Occipital lobe (tissue), 2 donors: ENCODE results near the gene KMO. TPM values are rescaled to one million over a fixed set of nuclear protein-coding genes. Genes with fewer than 3 reads are reported as not detected.

Source experiments
- DNase-seq: peaks from one replicate; lab custom pipeline; 2025; lab: John Stamatoyannopoulos, UW
- total RNA-seq: library from RNA; depleted of rRNA; stranded (reverse); fragments of >200 nt; gene quantifications from one replicate; pipeline ENCODE4 v1.2.3, GENCODE V29; 2014

The KMO gene
- total RNA-seq = 0.47 TPM

DNA sequence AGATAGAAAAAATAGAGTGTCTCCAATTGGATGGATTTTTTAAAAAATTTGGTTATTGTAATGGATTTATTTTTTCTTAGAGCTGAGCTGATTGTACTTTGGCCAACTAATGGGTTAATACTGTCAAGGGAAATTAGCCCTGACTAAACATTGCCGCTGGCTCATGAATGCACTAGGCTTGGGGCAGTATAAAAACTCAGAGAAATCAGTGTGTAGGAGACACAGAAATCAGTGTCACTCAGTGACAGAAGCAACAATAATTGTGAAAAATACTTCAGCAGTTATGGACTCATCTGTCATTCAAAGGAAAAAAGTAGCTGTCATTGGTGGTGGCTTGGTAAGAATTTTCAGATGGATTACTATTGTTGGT lies at the start of gene KMO:
Gene KMO (plus strand): TSS at position 217 of the 370 bp plus-strand sequence. CDS start 67 bp downstream, at position 284.
- no peak for DNase-seq

DNA sequence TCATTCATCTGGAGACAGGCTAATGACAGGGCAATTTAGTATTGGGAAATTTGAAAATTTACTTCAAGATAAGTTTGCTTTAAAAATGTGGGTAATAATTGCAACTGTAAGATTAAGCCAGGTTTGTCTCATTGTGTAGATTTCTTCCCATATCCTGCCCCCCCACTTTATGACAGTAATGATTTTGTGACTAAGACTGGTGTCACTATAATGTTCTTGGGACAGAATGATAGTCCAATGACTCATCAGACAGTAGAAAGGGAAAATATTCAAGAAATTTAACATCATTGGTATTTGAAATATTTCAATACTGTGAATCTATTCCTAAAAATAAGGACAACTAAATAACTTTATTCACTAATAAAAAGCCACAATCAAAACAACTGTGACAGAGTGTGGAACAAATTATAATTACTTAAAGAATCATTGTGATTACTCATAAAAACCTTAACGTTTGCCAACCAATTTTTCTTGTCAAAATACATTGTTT lies 49.4 kb upstream of the KMO start:
- no peak for DNase-seq

DNA sequence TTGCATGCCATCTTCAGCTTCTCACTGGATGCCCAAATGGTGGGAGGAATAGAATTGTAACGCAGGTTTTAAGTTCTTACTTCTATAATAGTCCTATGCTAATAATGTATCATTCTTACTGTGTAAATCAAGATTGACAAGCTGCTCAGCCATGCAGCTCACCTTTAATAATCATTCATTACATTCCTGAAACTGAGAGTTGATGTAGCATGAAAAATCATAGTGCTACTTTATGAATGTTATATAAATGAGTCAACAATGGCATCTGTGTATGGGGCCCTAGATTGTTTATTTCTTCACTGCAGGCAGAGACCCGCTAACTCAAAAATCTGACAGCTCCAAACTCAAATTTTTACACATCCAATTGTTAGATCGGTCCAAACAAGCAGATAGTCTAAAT lies 47.0 kb upstream of the KMO start:
- no peak for DNase-seq

DNA sequence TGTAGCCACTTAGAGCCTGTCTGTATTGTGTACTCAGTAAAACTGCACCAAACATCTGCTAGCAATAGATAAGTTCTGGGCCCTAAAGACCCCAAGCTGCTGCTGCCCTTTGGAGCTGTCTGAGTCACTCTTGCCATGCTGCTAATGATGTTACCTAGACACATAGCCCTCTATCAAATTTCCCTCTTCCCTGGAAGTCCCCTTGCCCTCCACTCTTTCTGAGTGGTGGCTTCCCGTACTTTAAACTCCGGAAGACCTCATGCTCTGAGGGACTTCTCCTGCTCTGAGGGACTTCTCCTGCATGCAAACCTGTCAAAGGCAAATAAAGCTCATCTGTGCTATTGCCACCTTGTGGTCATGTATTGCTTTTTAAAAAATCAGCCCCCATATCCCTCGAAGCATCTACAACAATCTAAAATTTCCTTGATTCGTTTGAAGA lies 46.6 kb upstream of the KMO start:
- no peak for DNase-seq

DNA sequence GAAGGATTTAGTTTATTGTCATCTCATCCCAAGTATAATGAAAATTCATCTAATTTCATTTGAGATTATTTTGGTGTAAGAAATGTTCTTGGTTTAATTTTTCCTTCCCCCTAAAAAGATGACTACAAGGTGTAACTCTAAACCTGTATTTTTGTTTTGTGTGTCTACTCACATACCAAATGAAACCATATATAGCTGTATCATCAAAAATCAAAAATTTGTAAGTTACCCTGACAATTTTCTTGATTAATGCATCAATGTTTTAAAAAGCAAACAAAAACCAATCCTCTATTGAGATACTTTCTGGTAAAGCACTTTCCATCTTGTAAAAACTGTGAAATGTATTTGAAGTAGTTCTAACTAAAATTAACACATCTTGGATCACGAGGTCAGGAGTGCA lies 43.4 kb upstream of the KMO start:
- DNase-seq = no peak

DNA sequence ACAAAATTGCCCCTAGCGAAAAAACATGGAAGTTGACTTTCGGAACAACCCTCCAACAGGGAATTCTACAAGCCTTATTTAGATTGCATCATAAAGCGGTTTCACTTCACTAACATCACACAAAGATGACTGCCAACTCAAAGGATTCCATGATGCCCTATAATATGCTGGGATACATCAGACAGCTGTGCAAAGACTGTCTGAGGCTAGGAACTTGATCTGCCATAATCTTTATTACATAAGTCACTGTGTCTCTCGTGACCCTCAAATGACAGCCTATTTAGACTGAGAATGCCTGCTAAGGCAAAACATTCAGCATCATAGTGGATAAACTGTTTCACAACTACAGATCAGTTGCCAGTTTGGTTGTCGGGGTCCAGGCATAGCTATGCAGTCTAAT lies 36.4 kb upstream of the KMO start:
- no peak for DNase-seq

DNA sequence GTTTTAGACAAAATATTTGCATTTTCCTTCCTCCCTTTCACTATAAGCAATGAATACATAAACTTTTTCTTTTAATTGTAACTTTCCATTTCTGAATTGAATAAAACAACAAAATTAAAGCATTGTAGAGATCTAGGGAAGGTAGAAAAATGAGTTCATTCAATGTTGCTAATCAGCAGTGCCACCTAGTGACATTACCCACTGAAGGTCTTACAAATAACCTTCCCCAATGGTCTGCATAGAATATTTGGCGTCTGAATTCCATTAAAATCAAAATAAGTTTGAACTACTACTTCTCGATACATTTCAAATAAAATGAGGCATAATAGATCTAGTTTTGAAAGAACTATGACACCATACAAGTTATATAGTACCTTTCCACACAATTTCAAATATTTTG lies 32.3 kb upstream of the KMO start:
- DNase-seq = no peak

DNA sequence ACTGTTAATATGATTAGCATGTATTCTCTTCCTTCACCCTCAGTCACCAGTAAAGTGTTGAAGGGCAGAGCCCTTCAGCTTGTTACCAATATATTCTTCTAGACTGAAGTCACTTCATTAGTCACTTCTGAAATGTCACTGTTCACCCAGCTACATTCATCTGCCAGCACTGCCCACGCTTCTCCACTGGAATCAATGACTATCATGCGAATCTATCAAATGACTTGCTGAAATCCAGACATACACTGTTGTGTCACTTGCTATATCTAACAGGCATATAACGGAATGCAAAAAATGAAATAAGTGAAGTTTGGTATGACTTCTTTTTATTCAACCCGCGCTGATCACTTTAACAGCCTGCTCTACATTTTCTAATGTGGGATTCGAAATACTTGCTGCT lies 28.7 kb upstream of the KMO start:
- DNase-seq = no peak

DNA sequence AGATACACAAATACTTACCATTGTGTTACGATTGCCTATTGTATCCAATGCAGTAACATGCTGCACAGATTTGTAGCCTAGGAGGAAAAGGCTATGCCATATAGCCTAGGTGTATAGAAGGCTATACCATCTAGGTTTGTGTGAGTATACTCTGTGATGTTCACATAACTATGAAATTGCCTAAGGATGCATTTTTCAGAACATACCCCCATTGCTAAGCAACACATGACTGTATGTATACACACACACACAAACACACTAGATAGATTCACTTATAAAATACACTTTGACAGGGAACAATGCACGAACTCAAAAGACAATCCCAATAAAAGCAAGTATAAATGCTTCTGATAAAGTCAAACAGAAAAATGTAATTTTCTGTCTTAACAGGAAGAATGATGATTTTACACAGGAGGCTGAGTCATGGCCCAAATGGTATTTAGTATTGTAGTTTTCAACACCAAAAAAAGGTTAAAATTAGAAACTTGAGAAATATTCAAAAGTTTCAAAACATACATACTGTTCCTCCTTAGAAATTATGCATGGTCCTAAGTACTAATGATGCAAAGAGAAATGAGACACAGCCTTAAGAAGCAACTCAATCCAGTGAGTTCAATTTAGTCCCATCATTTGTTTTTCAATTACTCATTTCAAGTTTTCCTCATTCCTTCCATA lies 24.9 kb upstream of the KMO start:
- no peak for DNase-seq

DNA sequence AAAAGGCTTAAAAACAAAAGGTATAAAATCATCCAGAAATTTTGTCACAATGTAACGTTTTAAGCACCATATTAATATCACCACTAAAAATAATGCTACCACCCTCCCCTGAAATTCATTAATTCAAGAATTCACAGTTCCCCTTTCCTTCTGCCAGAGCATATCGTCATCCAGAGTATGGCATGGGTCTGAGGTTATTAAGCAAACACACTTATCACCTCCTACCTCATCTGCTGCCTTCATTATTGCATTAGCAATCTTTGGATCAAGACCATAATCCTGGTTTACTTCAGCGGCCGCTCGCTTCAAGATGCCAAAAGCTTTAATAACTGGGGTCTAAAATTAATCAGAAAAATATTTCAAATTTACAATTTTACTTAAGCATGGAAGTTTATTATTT lies 18.8 kb upstream of the KMO start:
- no peak for DNase-seq

DNA sequence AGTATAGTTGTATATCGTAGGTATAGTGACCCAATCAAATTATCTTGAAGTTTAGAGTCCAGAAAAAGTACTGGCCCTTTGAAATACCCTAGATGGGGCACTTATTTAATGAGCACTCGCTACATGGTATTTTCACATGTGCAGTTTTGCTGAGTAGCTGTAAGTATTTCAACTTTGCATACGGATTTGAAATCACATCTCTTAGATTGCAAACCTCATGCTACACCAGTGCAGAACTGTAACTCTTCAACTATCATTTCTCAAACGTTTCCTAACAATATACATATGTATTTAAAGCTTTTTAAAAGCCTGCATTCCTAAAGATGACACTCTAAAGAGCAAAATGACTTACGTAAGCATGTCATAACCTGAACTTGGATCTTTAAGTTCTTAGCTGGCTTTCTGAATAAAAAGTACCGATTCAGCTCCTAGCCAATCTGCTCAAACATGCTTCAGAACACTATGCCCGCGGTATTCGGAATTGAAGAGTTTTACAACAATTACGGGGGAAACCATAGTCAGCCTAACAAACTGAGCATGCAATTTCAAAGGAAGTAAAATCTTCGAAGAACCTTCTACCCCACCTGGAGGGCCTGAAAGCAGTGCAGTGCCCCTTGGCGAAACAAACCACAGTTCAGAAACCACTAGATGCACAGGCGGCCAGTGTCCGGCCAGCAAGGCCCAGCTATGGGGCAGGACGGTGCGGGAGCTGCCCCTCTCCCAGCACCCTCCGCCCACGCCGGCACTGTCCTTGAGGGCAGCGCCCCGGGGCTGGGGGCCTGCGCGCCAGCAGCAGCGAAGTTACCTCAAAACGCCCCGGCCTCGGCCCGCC lies 13.5 kb upstream of the KMO start:
- no peak for DNase-seq

DNA sequence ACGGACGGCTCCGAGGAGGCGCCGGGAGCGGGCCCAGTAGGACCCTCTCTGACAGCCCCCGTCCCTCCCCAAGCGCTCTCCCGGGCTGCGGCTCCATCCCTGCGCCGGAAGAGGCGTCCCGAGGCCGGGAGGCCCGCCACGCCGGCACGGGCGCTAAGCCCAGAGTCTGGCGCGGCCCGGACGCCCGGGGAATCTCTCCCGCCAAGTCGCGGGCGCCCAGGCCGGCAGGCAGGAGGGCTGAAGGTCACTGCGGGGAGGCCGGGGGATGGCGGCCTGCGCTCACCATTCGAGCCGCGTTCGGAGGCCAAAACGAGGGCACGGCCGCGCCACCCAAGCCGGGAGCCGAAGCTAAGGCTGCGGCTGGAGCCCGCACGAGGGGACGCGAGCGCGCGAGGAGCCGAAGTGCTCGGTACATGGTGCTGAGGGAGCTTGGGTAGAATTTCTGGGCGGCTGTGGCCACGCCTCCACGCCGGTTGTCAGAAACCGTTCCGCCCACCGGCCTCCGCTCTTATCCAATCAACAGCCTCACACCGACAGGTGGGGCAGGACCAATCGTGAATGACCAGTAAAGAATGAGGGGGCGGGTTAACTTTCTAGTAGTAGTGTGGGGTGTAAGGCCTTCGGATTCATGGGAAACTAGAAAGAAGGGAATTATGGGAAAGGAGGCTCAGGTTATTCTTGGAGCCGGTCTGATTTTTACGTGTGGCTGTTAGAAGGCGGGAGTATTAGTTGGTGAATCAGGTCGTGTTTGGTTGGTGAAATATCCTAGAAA lies 12.7 kb upstream of the KMO start, which contains the start of gene FH:
Gene FH (minus strand): TSS at position 448 of the 772 bp plus-strand sequence. CDS start 33 bp downstream, at position 415.
- peak; percentile 98 for DNase-seq

DNA sequence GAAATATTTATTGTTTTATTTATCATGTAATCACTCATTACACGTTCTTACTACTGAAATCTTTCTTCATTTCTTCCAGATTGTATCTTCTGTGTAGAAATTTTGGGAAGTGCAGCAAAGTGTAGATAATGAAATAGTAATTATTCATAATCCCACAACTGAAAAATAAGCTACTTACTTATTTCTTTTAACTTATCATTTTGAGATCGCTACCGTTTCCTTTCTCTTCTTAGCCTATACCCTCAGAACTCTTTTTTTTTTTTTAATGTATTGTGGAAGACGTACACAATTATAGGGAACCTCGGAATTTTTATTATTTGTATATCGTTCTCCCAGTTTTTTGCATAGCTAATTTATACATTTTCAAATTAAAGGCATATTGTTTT lies 12.1 kb upstream of the KMO start:
- DNase-seq = no peak

DNA sequence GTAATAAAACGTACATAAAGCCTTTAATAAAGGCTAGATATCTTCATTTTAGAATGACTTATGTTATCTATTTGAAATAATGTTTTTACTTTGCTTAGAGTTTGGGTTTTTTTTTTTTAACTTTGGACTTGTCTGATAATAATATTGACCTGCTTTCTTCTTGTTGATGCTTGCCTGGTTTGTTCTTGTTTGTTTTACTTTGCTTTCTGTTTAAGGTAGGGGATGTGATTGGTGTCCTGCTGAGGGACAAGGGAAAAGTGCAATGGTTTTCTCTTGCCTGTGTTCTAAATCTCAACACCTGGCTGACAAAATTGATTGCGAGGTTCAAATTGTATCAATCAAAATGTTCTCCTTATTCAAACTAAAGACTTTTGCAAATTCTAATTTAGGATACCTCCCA lies 10.5 kb upstream of the KMO start:
- no peak for DNase-seq

DNA sequence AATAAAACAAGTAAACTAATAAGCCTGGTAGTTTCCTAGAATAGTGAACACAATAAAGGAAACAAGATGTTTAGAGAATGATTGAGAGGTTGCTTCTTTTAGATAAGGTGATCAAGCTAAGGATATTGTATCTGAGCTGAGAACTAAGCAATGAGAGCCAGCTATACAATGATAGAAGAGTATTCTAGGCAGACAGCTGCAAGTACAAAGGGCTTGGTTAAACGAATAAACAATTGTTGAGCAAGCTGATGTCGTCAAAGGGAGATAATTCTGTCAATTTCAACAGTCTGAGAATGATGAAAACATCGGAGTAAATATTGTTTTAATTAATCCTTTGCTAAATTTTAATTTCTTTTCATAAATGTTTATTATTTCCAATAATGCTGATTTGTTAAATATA lies 7.2 kb upstream of the KMO start:
- DNase-seq = no peak

DNA sequence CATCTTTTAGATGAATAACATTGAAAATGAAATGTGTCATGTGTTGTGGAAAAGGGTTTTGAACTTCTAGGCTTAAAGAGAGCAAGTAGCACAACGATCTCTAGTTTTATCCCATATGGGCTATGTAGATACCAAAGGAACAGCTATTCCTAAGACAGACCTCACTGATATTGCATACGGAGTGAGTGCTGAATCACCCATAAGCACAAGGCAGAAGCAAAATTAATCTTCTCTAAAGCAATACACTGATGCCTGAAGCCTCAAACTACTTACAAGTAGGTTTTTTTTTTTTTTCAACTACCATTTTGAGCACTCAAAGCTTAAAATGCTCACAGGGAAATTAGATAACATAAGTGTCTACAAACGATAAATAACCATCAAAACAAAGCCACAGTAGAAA lies 5.0 kb upstream of the KMO start:
- no peak for DNase-seq

DNA sequence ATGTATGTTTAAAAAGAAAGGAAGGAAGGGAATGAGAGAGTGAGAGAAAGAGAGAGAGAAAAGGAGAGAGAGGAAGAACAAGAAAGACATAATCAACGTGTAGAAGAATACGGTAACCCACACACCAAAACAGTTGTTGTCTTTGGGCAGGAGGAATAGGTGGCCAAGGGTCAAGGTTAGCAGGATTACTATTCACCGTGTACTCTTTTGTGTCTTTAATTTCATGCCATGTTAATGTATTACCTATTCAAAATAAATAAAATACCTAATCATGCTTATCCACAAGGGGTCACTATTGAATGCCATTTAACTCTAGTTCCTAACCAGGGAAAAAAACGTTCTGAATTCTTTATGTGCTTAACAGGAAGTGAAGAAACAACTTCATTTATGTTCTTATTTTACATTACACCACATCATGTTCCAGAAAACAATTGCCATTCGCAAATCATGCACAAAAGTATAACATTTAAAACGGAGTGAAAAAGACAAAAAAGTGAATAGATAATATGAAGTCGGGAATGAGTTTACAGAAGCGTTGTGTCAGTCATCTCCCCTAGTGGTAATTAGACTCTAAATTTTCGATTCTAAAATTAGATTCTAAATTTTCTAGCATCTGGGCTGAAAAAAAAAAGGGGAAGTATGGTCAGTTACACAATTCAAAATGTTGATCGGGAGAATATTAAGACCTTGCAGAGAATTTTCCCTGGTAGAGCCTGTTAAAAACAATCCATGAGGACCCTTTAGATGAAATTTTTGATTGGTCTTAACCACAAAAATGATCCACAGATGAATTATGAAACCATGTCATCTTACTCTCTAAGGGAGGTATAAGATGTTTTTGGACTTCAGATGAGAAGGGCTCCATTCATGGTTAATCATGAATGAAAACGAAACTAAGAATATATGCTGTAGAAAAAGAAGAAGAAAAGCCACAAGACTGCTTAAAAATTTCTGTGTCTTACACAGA lies 700 bp upstream of the KMO start:
- no peak for DNase-seq

DNA sequence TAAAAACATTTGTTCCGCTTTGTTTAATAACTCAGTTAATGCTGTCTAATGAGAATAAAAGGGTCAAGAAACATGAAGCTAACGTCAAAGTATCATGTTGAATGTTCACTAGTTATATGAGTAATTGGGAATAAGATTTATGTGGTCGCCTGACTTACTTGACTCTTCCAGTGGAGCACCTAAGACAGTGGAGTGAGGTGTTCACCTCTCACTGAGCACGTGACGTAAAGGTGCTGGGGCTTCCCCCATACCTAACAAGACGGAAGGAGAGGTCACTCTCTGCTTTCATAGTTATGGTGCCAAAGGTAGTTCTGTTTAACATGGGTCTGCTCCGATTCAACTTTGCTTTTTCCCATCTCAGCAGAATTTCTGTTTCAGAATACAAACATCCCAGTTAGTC lies 686 bp downstream of the KMO start:
- no peak for DNase-seq

DNA sequence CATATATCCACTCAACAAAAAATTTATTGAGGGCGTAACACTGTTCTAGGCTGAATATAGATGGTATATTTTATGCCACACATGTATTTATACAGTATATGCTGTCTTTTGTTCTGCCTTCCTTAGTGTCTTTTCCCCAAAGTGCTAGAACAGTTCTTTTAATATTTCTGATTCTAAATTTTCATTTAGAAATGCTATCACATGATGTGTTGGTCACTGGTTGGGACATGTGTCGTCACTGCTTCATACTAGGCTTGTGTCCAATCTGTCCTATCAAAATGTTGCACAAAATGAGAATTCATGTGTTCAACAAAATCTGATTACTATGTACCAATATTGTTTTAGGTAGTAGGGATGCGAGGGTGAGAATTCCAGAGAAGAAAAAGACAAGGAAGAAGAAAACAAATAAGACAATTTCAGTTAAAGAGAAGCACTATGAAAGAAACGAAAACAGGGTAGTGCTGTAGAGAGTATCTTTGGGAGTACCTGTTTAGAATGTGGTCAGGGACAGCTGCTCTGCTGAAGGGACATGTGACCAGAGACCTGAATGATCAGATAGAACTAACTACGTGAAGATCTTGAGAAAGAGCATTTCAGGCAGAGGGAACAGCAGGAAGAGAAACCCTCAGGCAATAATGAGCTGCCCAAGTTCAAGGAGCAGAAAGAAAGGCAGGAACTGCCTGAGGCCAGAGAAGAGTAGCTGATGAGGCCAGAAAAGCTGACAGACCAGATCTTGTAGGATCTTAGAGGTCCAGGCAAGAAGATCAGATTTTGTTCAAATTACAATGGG lies 1.3 kb downstream of the KMO start:
- no peak for DNase-seq

DNA sequence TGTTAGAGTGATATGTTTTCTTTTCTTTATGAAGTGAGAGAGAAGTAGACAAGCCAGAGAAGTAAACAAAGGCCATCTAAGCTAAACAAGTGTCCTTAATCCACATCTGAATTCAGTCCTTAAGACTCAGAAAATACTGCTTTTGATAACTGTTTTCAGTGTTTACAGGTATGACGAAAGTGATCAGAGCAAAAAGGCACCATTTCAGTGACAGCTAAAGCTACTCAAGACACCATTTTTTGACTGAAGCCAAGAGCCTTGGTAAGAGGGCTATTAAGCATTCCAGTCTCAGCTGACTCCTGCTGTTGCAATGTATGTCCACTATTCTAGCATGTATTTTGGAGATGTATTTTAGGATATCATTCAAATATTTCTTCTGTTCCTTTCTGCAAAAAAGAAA lies 4.1 kb downstream of the KMO start:
- DNase-seq = no peak
